ENCODE results near the gene AFTPH.

The AFTPH gene

DNA sequence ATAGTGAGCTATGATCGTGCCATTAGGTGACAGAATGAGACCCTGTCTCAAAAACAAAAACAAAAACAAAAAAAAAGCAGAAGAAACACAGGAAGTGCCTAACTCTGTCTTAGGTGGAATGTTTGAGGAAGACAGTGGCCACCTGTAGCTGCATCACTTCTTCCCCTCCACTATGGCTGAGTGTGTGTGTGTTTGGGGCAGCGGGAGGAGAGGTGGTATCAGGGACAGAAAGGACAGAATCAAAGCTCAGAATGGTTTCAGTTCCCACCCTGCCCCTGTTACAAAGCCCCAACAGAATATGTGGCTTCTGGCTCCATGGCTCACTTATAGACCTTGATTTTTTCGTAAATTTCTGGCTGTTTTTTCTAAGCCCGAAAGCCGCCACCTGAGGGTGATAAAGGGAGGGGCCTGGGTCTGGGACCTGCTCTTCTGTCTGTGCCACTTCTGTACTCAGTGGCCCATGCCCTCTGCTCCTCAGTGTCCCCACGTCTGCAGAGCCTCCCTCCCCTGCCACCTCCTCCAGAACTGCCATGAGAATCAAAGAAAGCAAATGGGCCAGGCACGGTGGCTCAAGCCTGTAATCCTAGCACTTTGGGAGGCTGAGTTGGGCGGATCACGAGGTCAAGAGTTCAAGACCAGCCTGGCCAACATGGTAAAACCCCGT, 102.2 kb downstream of the AFTPH start:
- in situ Hi-C loops (cut with MboI; ENCODE audit: low sequenced_read_pairs): no loop called here

DNA sequence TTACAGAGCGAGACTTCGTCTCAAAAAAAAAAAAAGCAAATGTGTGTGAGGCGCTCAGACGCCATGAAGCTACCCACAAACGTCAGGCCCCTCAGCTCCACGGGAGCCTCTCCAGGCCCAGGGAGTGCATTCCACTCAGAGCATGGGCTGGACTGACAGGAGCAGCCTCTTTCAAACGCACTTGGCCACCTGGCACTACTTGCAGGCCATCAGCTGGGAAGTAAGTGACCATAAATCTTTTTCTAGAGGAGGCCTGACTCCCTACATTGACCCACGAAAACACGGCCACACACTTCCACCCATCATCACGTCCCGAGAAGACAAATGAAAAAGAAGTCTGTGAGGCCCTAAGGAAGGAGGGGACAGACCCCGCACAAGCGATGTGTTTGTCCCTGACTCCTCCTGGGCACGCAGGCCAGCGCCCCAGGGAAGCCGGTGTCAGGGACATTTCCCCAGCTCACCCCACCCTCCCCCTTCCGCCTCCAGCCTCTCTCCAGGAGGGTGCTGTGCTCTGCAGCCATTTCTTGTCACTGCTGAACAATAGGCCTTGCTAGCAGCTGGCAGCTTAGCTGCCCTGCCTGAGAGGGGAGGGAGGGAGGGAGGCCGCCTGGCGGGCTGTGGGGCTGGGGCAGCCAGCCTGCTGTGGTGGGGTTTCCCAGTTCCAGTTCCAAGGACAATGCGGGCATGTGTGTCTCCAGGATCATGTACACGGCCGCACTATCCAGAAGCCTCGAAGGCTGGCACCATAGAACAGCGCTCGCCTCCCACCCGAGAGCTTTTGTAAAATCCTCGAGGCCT, 103.0 kb downstream of the AFTPH start:
- in situ Hi-C loops (cut with MboI; ENCODE audit: low sequenced_read_pairs): no loop called here

DNA sequence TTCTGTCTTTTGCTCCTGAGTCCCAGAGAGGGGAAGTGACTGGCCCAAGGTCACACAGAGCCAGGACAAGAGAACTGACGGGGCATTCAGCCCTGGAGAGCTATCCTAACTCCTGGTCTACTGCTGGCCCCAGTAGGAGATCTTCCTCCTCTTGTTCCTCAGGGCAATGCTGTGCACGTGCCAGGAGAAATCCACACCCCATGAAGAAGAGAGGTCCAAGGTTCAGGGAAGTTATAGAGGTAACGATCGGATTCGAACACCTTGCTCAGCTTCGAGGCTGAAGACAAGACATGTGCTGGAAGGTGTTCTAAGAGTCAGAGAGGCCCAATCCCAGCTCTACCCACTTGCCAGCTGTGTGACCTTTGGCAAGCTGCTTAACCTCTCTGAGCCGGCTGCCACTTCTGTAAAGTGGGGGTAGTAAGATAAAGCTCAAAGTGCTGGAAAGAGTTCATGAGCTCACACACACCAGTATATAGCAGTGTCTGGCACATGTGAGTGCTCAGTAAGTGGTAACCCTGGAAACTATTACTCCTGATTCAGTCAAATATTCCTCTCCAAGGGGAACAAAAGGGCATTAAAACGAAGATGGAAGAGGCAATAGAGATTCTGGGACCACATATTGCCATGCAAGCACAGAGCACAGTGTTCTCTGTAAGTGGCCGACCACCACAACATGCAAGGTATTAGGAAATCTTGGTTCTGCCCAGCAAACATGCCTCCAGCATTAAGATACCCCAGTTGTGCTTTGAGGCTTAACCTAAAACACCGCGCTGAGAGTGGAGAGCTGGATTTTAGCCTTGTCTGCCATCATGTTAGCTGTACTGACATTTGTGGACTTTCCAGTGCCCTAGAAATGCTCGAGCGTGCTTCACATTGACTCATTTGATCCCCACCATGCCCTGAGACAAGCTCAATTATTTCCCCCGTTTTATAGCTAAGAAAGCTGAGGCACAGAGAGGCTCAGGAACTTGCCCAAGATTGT, 104.0 kb downstream of the AFTPH start:
- in situ Hi-C loops (cut with MboI; ENCODE audit: low sequenced_read_pairs): no loop called here

DNA sequence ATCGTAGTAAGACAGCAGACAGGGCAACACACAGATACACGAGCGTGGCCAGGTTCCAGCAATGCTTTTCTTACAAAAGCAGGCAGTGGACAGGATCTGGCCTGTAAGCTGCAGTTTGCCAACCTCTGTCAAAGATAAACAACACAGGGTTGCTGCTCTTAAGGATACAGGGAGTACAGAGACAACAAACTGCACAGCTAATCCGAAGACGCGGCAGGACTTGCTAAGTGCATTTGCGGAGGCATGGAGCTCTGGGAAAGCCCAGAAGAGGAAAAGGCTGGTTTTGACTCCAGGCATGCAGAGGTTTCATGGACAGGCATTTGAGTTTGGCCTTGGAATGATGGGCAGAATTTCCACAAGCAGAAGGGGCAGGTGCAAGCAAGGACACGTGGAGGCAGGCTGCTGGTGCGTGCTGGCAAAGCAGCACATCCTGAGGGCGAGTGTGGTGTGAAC, 105.2 kb downstream of the AFTPH start:
- in situ Hi-C loops (cut with MboI; ENCODE audit: low sequenced_read_pairs): no loop called here

DNA sequence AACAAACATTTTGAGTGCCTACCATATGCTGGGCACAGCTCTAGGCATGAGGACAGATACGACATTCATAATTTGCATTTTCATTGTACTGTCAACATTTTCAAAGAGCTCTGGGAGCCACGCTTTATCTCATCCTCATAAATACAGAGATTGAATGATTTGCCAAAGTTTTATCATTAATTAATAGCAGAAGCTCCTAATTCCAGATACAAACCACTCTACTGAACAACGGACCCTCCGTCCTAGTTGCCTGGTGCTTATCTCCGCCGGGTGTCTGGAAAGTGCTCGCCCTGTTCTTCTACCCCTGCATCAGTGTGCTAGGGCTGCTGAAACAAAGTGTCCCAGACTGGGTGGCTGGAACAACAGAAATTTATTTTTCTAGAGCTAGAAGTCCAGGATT, 105.7 kb downstream of the AFTPH start:
- in situ Hi-C loops (cut with MboI; ENCODE audit: low sequenced_read_pairs): no loop called here

DNA sequence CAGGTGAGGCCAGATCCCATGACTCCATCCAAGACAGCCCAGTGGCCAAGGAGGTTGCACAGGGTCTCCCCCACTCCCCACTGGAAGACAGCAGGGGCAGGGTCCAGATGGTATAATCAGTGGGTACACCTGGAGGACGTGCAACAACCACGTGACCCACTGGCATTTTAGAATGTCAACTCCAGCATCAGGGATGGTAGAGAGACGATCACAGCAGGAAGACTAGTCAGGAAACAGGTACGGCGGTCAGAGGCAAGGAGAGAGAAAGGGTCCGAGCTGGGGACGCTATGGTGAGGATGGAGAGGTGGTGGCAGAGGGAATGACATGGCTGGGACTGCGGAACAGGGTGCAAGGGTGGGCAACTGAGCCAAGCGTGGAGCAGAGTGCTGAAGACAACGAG, 106.6 kb downstream of the AFTPH start:
- in situ Hi-C loops (cut with MboI; ENCODE audit: low sequenced_read_pairs): no loop called here

DNA sequence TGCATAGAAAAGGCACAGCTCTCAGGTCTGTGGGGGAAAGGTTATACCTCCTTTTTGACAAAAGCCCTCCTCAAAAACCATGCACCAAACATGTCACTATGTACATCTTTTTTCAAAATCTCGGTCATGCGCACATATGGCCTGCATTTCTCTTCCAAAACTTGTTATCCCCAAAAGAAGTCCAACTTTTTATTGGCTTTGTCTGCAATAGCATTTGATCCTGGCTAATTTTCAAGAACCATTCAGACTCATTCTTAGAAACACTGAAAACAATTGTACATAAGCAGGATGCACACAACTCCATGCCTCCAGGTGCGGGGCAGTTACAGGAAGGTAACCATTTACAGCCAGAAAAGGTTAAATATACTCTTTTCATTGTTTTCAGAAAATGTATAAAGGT, 107.6 kb downstream of the AFTPH start:
- in situ Hi-C loops (cut with MboI; ENCODE audit: low sequenced_read_pairs): no loop called here

DNA sequence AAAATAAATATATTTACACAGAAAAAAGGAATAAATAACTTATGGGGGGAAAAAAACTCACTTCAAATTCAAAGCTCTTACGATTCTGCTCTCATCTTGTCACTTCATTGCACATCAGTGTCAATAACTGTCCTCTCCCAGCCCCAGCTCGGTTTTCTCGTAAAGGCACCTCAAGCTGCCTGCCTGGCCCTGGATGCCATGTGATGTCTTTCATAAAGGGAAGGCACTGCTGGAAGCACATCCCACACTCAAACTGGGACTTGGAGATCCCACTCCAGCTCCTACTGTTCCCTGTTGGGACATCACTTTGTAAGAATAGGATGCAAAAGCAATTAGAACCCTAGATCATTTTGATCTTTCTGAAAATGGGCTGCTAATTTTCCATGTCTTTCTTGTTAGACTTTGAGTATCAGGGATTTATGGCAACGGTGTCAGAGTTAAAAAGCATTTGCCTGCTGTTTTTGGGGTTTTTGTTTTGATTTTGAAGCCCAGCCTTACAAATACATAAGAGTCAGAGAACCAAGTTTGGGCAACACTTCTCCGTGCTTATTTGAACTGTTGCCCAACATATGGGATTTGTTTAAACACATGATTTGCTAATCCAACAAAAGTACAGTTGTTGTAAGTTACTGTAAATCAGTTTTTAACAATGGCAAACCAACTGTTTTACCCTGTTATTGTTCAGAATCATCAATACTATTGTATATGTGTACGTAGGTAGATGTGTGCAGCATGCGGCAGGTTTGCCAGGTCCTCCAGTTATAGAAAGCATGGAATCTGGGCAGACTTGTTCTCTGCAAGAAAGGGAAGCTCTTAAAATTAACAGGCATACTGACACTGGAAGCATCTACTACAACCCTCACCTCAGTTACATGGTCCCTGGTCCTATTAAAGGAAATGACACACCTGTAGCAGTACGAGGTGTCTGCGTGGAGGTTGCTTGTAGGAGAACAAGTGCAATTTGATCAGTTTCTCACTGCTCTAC, 109.0 kb downstream of the AFTPH start:
- in situ Hi-C loops (cut with MboI; ENCODE audit: low sequenced_read_pairs): no loop called here

DNA sequence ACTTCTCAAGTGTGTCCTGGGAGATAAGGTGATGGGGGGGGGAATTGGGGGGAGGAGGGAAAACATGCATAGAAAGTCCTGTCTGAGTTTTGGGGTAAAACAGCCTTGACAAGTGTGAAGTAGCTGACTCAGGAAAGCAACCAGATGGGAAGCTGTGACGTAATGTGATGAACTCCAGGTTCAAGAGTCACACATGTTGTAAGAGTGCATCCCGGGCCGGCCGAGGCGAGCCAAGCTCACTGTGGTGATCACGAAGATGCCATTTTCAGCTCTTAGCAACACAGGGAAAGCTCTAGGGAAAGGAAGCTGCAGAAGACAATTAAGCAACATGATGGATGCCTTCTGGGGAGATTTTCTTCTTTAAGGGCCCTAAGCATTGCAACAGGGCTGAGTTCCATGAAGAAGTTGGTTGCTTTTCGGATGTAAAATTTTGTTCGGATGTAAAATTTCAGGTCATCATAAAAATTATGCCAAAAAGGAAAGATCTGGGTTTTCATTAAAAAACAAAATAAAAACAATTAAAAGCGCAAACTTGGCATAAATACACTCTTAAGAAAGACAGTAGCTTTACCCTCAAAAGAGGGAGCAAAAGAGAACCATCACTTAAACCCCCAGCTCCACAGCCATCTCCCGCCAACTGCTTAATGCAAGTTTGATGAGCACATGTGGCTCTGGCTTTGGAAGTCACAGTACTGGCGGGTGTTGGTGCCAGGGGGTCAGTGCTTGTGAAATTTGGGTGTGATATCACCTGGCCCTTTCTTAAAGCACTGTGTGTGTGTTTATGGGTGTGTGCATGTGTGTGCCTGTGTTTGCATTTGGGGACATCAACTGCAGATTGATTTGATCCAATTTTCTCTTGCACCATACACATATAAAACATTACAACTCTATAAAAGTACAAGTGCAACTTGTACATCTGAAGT, 110.5 kb downstream of the AFTPH start:
- in situ Hi-C loops (cut with MboI; ENCODE audit: low sequenced_read_pairs): no loop called here

DNA sequence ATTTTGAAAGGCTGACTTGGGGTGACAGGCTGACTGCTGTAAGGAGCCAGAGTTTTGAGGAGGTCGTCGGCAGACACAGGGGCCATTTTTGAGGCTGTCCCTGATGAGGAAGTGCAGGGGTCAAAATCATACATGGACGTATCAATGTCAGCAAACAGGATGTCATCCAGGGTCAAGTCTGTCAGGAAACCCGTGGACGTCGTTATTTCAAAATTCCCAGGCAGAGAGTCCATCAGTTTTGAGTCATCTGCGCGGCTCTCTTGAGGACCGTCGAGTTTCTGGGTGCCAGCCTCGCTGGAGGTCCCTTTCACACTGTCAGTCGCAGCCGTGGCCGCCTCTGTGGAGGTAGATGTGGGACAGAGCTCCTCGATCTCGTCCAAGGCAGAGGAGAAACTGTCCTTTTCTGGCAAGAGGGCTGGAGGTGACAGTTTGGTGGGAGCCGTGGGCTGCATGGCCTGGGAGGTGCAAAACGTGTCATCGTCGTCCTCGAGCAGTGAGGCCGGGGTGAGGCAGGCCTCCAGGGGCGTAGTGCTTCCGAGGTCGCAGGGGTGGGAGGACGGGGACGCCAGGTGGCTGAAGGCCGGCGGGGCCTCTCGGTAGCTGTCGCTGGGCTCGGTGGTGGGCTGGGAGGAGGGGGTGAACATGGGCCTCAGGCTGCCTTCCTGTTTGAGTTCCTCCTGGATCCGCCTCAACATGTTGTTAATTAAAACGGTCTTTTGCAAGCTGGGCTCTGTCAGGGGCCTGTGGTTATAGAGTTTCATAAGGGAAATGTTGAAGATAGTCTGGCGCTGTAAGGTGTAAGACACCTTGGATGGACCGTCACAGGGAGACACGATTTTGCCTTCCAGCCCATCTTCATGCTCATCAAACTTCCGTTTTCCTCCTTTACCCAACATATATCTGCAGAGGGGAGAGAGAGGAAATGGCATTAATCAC, 112.1 kb downstream of the AFTPH start:
- in situ Hi-C loops (cut with MboI; ENCODE audit: low sequenced_read_pairs): no loop called here

DNA sequence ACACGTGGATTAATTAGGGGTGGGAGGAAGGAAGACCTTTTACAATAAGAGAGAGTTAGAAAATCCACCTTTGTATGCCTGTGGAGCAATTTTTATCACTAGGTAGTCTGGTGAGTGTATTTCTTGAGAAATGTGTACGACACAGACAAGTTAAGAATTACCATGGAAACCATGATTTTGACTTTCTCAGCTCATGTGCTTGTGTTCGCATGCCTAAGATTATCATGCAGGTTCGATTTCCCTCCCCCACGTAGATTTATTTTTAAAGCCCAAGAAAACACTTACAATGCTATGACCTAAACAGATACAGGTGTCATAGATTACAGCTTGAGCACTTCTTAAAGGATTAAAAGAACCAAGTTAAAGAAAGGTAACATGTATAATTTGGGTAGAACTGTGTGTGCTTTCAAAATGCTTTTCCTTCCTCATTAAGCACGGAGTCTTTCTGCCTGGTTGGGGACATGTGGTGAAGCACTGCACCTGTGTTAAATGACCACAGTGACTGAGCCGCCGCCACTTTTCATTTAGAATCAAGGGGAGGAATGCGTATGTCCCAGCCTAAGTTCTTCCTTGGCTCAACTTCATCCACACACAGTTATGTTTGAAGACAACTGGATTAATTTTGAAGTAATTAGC, 113.0 kb downstream of the AFTPH start:
- in situ Hi-C loops (cut with MboI; ENCODE audit: low sequenced_read_pairs): no loop called here

DNA sequence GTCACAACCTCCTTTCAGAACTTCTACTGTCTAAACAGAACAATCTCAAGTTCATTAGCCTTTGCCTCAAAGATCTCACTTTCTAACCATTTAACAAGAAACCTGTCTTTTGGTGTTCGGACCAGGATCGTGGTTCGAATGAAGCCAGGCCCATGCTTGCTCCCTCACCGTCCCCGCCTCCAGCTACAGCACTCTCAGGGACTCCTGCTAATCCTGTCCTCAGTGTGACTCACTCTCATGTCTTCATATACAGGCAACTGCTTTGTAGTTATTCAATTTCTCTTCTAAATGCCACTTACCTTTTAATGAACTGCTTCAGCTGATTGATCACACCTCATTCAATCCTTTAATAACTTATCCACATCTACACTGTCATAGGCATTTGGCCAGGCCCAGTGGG, 113.8 kb downstream of the AFTPH start:
- in situ Hi-C loops (cut with MboI; ENCODE audit: low sequenced_read_pairs): no loop called here

DNA sequence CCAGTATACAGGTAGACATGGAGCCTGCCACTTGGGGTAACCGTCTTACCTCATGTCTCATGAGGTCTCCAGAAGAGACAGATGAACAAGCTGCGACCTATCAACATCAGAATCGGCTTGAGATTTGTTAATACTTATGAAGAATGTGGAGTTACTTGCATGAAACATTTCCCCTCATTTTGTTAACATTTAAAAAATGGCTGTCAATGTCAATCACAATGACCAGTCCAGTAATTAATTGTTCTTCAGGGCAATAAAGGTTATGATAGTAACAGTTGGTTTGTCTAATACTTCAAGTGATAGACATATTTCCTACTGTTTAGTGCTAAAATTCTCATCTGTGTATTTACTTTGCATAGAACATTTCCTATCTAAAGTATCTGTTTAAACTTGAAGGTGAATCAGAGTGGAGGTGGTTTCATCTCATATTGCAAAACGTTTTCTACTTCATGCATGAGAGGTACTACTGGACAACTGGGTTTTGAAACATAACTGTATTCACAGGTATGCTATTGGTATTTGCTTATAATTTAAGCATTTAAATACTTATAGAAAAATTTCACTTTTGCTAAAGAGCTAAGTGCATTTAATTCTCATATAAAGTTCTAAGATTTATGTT, 114.5 kb downstream of the AFTPH start:
- in situ Hi-C loops (cut with MboI; ENCODE audit: low sequenced_read_pairs): no loop called here

DNA sequence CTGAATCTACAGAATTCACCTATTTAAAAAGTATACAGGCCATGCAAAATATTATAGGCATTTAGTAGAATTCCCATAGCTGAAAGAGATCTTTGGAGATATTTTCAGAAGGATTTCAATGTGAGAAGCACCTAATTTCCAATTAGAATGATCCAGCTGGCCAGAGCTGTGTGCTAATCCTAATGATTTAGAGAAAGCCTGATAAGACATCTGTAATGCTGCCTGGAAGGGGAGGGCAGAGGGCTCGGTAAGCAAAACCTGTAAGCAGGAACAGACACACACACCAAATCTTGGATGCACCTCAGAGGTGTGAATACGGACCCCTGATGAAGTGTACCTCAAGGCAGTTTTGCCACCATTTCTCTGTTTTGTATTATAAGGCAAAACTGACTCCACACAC, 115.6 kb downstream of the AFTPH start:
- in situ Hi-C loops (cut with MboI; ENCODE audit: low sequenced_read_pairs): loop anchor here (10.0 kb wide), 1 partner anchor 215 kb away; no protein-coding TSS in a partner anchor

DNA sequence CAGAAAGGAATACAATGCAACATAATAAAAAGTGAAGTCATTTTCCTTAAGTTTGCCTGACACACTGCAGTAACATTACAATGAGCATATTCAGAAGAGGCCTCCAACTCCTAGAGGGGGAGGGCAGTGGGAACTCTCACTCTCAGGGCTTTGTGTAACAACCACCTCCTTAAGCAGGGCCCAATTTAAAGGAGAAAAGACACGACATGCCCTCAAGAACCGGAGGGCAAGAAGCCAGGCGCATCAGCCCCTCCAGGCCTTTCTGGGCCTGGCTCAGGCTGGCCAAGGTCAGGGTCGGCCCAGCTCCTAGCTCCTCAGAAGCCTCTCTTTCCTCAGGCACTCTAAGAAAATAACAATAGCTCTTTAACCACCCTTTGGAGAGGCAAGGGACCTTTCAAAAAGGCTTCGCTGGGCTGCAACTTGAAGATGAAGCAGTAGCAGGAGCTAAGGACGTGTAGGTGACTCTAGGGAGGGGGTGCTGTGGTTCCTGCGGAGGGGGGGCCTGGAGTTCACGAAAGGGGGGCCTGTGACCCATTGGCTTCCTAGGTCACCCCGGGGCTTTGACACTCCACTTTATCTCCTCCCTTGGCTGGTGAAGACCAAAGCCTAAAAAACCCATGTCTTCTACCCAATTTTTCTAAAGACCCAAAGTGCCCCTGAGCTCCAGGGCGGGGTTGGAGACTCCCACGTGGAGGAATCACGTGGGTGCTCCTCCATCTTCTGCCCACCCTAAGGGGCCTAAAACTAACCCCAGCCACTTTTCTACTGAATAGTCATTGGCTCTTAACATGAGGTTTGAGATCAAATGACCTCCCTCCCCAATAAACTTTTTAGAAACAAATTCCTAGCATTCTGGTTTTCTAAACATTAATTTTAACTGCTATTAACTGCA, 116.3 kb downstream of the AFTPH start:
- in situ Hi-C loops (cut with MboI; ENCODE audit: low sequenced_read_pairs): loop anchor here (10.0 kb wide), 1 partner anchor 214 kb away; no protein-coding TSS in a partner anchor

DNA sequence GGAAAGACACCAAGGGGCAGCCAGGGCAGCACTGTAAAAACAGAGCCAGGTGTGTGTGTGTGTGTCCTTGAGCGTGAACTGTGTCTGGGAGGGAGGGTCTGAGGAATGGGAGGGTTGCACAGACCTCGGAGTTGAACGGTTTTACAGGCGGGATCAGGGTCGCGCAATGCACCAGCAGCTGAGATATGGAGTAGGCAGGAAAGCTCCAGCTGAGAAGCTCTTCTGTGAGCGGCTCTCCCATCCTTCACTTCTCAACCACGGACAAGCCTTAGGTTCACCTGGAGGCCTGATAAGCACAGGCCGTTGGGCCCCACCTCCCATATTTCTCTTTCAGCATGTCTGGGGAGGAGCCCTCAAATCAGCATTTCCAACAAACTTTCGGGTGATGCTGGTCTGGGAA, 117.5 kb downstream of the AFTPH start:
- in situ Hi-C loops (cut with MboI; ENCODE audit: low sequenced_read_pairs): loop anchor here (10.0 kb wide), 1 partner anchor 213 kb away; no protein-coding TSS in a partner anchor
